Ascending aorta (tissue), 2 donors: ENCODE results near the gene MRPL37. TPM values are rescaled to one million over a fixed set of nuclear protein-coding genes. Genes with fewer than 3 reads are reported as not detected.

Experiments used
- DNase-seq, 2 donors: peaks; one replicate each; pipeline ENCODE4 v3.0.0-alpha.2; 2019; ENCODE audit warnings: low spot score in 2 of 2
- H3K27ac ChIP-seq, 2 donors: fragments of 200-600 bp; sonication (generic); one replicate each; pipeline ENCODE4 v1.5.1; 2016 to 2017; ENCODE audit warnings: mild to moderate bottlenecking in 1 of 2
- H3K27me3 ChIP-seq: fragments of 200-600 bp; sonication (generic); one replicate; pipeline ENCODE4 v1.5.1; 2017
- H3K36me3 ChIP-seq, 2 donors: fragments of 200-600 bp; sonication (generic); one replicate each; pipeline ENCODE4 v1.5.1; 2016
- H3K4me1 ChIP-seq, 2 donors: fragments of 200-600 bp; sonication (generic); one replicate each; pipeline ENCODE4 v1.5.1; 2016 to 2017; ENCODE audit warnings: mild to moderate bottlenecking in 1 of 2
- H3K4me3 ChIP-seq, 2 donors: fragments of 200-600 bp; sonication (generic); one replicate each; pipeline ENCODE4 v1.5.1; 2016 to 2017; ENCODE audit warnings: mild to moderate bottlenecking in 1 of 2
- H3K9me3 ChIP-seq, 2 donors: fragments of 200-600 bp; sonication (generic); one replicate each; pipeline ENCODE4 v1.5.1; 2016
- intact Hi-C: fragments of 100-400 bp; cut with DNase I; formaldehyde crosslinking; loops from one replicate; pipeline ENCODE4 v1.15.1; 2023
- total RNA-seq: library from RNA; depleted of rRNA; stranded (reverse); fragments of >200 nt; gene quantifications from one replicate; pipeline ENCODE4 v1.1.0, GENCODE V29; 2016
- TF ChIP-seq, protein P1 (sequence below), 3 experiments: fragments of 200-600 bp in 2 of 3; fragments of 450-650 bp in 1 of 3; sonication (generic) in 2 of 3; IDR thresholded peaks; one replicate each; pipeline ENCODE4 v1.5.1; 2016 to 2019; ENCODE audit warnings: antibody characterized with exemption in 3 of 3, mild to moderate bottlenecking in 1 of 3, moderate library complexity in 1 of 3

The MRPL37 gene
- total RNA-seq, 1 donor from 2014 or later: 51.2 TPM

DNA sequence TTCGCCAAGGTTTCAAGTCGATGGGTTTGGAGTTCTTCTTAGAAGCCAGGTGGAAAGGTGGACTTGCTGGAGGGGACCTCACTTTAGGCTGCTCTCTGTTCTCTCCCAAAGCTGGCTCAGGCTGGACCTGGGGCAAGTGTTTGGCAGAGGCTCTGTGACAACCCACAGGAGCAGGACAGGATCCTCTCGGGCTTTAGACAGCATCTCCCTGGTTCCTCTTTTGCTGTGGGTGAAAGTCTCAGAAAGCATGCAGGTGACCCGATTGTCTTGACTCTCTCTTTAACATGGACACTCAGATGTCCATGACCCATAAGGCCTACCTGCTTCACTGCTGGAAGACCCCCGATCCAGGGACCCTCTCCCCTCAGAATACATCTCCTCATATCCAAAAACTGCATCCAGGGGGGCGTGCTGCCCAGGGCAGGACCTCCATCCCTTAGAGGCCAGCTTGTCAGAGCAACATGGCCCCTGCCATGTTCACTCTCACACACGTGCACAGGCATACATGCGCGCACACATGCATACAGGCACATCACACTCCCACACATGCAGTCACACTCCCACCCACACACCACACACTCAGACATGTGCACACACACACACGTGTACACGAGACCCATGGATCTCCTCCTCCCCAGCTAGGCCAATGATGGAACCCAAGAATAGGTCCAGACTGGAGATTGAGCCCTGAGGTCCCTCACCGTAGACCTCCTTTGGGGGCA is 21.3 kb downstream of the MRPL37 start:
- H3K36me3 ChIP-seq: peaks cover 20 to 40% of the 10 kb centered on the region in 2 donors
- H3K4me1 ChIP-seq: peaks cover 0 to 18% of the 10 kb centered on the region in 2 donors
- peak overlapping the region; percentile 37 to 73 for H3K27ac ChIP-seq

DNA sequence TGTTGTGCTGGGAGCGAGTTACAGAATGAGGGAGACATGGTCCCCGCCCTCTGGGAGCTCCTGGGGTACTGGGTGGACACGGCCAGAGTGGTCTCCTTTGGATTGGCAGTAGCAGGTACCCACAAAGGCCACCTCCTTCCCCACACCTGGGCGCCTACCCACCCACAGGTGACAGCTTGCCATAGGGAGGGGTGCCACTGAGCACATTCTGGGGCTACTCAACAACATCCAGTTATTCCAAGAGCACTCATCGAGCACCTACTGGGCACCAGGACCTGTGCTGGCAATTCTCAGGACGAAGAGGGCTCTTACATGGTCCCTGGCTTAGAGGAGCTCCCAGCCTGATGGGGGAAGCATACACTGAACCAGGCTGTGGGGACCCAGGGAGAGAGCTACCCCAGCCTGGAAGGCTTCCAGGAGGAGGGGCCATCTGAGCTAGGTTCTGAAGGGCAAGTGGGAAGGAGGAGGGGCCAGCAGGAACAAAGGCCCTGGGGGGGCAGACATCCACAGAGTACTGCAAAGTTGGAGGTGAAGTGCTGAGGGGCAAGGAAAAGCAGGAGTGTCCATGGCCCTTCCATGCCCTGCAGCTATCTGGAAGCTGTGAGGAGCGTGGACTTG is 22.0 kb downstream of the MRPL37 start:
- Histone ChIP-seq H3K27me3 (no peaks in the 10 kb centered on the region), H3K9me3 (no peaks in the 10 kb centered on the region), H3K36me3 (peaks cover 14 to 33% of the 10 kb centered on the region in 2 donors), H3K27ac (peak overlapping the region in 1 of 2 donors; percentile 11), H3K4me1 (peaks cover 0 to 18% of the 10 kb centered on the region in 2 donors), H3K4me3 (no peak overlapping the region)
- TF ChIP-seq, protein P1, sequence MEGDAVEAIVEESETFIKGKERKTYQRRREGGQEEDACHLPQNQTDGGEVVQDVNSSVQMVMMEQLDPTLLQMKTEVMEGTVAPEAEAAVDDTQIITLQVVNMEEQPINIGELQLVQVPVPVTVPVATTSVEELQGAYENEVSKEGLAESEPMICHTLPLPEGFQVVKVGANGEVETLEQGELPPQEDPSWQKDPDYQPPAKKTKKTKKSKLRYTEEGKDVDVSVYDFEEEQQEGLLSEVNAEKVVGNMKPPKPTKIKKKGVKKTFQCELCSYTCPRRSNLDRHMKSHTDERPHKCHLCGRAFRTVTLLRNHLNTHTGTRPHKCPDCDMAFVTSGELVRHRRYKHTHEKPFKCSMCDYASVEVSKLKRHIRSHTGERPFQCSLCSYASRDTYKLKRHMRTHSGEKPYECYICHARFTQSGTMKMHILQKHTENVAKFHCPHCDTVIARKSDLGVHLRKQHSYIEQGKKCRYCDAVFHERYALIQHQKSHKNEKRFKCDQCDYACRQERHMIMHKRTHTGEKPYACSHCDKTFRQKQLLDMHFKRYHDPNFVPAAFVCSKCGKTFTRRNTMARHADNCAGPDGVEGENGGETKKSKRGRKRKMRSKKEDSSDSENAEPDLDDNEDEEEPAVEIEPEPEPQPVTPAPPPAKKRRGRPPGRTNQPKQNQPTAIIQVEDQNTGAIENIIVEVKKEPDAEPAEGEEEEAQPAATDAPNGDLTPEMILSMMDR (IDR thresholded peaks at IDR 0.05): no peak
- no peak for DNase-seq
- intact Hi-C loops: no loop called here

More for the DNA sequence above, 21.3 kb downstream of the MRPL37 start:
- Histone ChIP-seq H3K9me3 (no peaks in the 10 kb centered on the region), H3K4me3 (no peak overlapping the region), H3K27me3 (no peaks in the 10 kb centered on the region)
- intact Hi-C loops: no loop called here
- no peak for DNase-seq
- TF ChIP-seq, protein P1 (IDR thresholded peaks at IDR 0.05): no peak

DNA sequence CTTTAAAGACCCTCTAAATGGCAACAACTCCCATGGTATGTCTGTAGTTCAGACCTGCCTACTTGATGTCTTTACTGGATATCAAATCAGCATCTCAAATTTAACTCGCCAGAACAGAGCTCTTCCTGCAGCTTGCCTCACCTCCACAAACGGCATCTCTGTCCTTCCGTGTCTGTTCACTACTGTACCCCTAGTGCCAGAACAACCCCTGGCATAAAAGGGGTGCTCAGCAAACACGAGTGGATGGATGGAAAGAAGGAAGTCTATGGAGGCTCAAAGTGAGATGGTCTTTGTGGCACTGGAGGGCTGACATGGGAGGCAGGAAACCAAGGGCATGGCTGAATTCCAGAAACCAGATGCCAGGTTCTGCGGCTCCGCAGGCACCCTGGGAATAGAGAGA is 22.7 kb downstream of the MRPL37 start:
- peaks cover 8 to 26% of the 10 kb centered on the region in 2 donors for H3K36me3 ChIP-seq
- no peaks in the 10 kb centered on the region for H3K27me3 ChIP-seq
- H3K9me3 ChIP-seq: no peaks in the 10 kb centered on the region
- H3K27ac ChIP-seq: peak overlapping the region in 1 of 2 donors; percentile 11
- TF ChIP-seq, protein P1 (IDR thresholded peaks at IDR 0.05): no peak
- peaks cover 0 to 18% of the 10 kb centered on the region in 2 donors for H3K4me1 ChIP-seq
- no peak for DNase-seq
- H3K4me3 ChIP-seq: no peak overlapping the region
- intact Hi-C loops: no loop called here

DNA sequence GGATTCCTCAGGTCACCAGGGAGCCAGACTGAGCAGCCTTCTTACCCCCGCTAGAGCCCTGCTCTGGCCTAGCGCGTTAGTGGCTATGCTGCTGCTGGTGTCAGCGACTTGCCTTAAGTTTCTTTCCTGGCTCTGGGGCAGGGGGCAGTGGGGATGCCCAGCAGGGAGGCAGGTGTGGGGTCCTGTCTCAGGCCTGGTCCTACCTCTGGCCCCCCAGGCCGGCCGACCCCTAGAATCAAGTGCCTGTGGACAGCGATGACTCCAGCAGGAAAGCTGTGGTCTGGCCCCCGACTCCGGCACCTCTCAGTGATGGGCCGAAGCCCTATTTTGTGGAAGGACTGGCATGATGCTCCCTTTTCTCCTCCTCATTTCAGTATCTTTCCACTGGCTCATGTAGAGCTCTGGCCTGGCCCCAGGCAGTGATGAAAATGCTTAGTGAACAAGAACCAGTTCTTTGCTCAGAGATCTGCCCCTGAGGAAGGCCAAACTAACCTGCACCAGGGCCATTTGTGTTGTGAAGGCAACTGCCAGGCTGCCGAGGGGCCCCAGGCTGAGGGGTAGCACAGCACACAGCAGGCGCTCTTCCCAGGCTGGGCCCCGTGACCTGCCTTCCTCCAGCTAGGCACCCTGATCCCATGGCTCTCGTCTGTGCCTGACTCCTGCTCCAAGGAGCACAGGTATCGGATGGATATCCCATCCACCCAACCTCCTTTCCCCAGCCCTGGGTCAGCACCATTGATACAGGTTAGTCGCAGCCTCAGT is 23.7 kb downstream of the MRPL37 start:
- H3K4me3 ChIP-seq: no peak overlapping the region
- peaks cover 0 to 17% of the 10 kb centered on the region in 2 donors for H3K36me3 ChIP-seq
- H3K27ac ChIP-seq: no peak overlapping the region
- TF ChIP-seq, protein P1 (IDR thresholded peaks at IDR 0.05): no peak
- H3K4me1 ChIP-seq: peaks cover 0 to 25% of the 10 kb centered on the region in 2 donors
- intact Hi-C loops: no loop called here
- H3K9me3 ChIP-seq: no peaks in the 10 kb centered on the region
- no peaks in the 10 kb centered on the region for H3K27me3 ChIP-seq
- no peak for DNase-seq

DNA sequence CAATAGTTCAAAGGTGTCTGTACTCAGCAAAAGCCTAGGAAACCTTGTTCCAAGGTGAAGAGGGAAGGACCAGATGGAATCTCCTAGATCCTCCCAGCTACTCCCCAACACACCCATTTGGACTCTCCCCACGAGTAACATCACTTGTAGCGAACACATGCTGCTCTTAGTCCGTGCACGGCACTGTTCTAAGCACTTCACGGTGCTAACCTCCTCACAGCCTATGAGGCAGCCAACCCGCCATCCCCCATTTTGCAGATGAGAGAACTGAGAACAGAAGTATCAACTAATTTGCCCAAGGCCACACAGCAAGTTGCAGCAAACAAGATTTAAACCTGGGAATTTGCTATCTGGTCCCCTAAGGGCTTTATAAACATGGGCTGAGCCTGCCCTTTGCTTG is 24.3 kb downstream of the MRPL37 start:
- no peak overlapping the region for H3K4me3 ChIP-seq
- no peaks in the 10 kb centered on the region for H3K27me3 ChIP-seq
- TF ChIP-seq, protein P1 (IDR thresholded peaks at IDR 0.05): no peak
- peaks cover 0 to 12% of the 10 kb centered on the region in 2 donors for H3K36me3 ChIP-seq
- H3K27ac ChIP-seq: no peak overlapping the region
- intact Hi-C loops: no loop called here
- H3K9me3 ChIP-seq: no peaks in the 10 kb centered on the region
- no peak for DNase-seq
- peaks cover 0 to 21% of the 10 kb centered on the region in 2 donors for H3K4me1 ChIP-seq
